DMS114 treated with DMSO at 0.1 percent for 48 hours (cell line): ENCODE results near the gene COMTD1.
"Not testable (repeated sequence)": the region's sequence is repeated elsewhere in the genome, so short reads cannot be mapped to it uniquely, and the experiment has no call there.

Source experiments
- DNase-seq: peaks from one replicate; lab custom pipeline; 2025; ENCODE audit not compliant: unreplicated experiment; lab: John Stamatoyannopoulos, UW

The COMTD1 gene

GRCh38 chr10:75195035-75195763 is 40.6 kb downstream of the COMTD1 start:
- DNase-seq: no peak

- not testable (repeated sequence) for DNase-seq
Measured at GRCh38 chr10:75194625-75195024, 41.1 kb downstream of the COMTD1 start.

GRCh38 chr10:75191821-75192568 is 43.8 kb downstream of the COMTD1 start:
- no peak for DNase-seq

DNA sequence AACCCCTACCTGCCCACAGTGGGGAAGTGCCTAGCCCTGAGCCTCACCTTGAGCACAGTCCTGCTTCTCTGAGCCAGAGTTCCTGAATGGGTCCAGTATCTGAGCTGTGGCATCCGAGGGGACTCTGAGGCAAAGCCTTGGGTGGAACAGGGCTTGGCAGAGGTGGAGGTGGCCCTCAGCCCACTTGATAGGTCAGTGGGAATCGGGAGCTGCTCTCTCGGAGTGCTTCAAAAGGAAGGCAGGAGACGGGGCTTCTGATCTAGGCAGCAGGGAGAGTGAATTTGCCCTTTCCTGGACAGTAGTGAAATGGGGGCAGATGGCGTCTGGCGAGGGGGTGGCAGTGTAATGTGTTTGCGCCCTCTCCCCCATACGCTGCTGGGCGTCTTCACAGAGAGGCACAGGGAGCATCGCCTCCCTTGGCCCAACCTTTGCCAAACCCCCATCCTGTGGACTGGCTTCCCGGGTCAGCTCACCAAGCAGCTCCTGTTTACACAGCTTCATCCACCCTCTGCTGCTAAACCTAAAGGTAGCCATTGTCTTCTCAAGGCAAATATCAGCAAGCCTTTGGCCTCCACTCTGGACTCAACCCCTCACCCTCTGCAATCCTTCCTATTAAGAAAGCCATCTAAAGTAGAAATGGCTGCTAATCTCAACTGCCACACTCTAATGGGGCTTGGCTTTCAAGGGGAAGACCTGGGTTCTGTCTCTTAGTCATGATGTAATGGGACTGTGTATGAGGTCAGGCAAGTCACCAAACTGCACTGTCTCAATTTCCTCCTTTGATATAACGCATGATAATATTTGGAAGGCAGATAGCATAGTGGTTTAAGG is 46.3 kb downstream of the COMTD1 start:
- DNase-seq: no peak

GRCh38 chr10:75188522-75188921 is 47.2 kb downstream of the COMTD1 start:
- not testable (repeated sequence) for DNase-seq

GRCh38 chr10:75187961-75188426 is 47.8 kb downstream of the COMTD1 start:
- no peak for DNase-seq

DNA sequence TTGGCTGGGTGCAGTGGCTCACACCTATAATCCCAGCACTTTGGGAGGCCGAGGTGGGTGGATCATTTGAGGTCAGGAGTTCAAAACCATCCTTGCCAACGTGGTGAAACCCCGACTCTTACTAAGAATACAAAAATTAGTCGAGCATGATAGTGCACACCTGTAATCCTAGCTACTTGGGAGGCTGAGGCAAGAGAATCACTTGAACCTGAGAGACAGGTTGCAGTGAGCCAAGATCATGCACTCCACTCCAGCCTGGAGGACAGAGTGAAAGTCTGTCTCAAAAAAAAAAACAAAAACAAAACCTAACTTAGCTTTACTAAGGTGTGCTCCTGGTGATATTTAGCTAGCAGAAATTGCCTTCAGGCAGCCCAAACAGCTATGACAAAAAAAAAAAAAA is 49.4 kb downstream of the COMTD1 start:
- no peak for DNase-seq
